Activated T-cell treated with anti-CD3 and anti-CD28 coated beads, Interleukin-2, amount 50 U/mL, for 48 hours (primary cell): ENCODE measurements around the gene ZNF710.

Source experiments
- DNase-seq, 2 experiments: peaks; one replicate each; pipeline ENCODE4 v3.0.0-alpha.2; 2020

Gene ZNF710

DNA sequence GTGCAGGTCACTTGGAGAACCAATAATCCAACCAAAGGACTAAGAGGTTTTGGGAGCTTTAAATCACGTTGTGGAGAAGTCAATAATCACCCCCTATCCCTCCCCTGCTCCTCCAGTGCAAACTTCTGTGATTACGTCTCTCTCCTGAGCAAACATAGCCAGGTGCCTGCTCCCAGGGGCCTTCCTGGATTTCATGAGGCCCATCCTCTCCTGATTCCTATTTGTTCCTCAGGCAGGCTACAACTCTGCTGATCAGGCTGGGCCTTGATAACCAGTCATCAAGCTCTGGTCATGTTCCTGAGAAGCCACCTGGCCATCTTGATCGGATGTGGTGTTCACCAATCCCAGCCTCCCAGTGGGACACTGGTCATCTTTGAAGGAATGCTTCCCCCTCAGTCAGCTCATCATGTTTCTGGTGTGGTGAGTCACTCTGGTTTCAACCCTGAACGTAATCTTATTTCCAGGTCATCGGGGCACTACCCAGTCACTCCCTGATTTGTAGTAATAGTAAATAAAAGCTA, 2.9 kb upstream of the ZNF710 start:
- DNase-seq, result no peak

GRCh38 chr15:89998923-89999675, 2.0 kb upstream of the ZNF710 start:
- no peak for DNase-seq

- DNase-seq, result no peak
Observed at GRCh38 chr15:89999676-90000185, 1.4 kb upstream of the ZNF710 start.

GRCh38 chr15:90000186-90001001, 730 bp upstream of the ZNF710 start:
- peak in 1 of 2 experiments; percentile 41 for DNase-seq

DNA sequence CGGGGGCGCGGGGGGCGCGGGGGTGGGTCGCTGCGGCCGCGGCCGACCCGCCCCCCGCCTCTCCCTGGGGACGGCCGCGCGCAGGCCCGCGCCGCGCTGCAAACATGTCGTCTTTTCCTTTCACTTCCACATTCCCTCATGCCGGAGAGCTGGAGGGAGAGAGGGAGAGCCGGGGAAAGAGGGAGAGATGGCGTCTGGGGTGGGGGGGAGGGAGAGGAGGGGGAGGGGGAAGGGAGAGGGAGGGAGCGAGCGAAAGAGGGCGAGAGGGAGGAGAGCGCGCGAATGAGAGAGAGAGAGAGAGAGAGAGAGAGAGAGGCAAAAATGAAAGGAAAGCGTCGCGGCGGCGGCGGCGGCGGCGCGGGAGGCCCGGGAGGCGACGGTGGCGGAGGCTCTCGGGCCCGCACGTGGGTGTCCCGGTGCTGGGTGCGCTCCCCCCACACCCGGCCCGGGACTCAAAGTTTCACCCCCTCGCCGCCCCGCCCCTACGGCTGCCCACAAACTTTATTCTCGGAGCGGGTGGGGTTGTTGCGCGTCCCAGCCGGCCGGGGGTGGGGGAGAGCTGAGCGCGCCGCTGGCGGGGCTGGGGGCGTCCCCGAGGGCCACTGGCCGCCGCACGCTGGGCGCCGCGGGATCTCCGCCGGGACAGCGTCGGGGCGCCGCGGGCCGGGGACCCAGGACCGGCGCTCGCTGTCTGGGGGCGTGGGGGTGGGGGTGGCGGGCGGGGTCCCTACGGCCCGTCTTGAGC, 731 bp downstream of the ZNF710 start:
- DNase-seq, result peak; percentile 70 to 76

DNA sequence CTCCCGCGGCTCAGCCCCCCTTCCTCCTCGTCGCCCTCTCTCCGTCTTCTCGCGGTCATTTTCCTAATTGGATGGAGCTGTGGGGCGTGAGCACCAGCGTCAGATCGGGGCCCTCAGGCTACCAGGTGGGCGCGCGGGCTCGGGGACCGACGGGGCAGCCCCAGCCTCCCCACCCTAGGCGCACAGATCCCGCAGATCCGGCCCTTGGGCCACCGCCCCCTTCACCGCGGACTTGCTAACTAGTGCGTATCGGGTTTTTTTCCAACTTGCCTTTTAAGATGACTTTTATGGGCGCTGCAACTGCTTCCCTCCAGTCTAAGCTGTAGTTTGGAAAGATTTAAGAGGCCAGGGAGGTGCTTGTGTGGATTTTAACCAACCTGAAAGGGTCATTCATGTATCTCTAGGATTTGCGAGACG, 1.3 kb downstream of the ZNF710 start:
- DNase-seq, result peak; percentile 63 to 68

- DNase-seq, result no peak
Observed at GRCh38 chr15:90003736-90004135, 2.6 kb downstream of the ZNF710 start.

DNA sequence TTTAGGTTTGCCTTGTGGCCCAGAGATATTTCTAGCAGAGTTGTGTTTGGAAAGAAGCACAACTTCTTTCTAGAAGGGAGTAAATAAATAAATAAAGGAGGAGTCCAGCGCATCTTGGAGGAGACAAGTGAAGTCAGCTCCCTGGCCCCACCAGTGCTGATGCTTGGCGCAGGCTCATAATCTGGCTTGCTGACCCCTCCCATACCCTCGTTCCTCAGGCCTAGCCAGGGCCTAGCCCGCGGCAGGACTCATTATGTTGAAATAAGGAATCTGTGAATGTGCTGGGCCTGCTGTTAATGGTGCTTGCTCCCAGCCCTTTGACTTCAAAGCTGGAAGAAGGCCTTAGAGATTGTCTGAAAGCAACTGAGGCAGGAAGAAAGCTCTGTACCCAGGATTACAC, 3.1 kb downstream of the ZNF710 start:
- DNase-seq, result no peak

GRCh38 chr15:90004671-90005070, 3.5 kb downstream of the ZNF710 start:
- peak; percentile 62 to 70 for DNase-seq

DNA sequence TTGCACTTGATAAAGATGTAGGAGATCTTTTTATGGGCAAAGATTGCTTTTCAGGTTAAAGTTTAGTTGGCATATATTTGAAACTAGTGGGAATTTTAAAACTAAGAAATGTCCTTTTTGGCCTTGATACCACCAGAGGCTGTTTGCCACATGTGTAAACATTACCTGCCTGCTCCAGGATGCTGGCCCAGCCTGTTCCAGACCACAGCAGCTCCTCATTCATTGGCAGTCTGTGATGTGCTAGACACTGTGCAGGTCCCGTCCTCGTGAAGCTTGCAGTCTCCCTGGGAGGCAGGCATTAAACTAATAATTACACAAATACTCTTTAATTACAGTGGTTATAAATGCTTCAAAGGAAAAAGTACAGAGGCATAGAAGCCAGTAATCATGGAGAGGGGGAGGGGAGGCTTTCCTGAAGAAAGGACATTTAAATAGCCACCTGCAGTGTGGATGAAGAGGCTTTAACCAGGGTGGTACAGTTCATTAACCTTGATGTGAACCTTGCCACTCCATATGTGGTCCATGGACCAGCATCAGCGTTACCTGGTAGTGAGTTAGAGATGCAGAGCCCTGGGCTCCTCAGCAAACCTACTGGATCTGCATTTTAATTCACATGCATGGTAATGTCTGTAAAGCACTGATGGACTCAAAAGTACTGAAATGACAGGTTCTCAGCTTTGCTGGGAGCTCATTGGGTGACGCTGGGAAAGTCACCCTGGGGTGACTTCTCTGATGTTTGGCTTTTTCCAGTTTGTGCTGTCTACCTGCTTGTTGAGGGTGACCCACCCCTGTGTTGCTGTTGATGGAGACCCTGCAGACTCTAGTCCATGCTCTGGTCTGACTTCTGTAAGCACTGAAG, 5.3 kb downstream of the ZNF710 start:
- DNase-seq, result no peak

DNA sequence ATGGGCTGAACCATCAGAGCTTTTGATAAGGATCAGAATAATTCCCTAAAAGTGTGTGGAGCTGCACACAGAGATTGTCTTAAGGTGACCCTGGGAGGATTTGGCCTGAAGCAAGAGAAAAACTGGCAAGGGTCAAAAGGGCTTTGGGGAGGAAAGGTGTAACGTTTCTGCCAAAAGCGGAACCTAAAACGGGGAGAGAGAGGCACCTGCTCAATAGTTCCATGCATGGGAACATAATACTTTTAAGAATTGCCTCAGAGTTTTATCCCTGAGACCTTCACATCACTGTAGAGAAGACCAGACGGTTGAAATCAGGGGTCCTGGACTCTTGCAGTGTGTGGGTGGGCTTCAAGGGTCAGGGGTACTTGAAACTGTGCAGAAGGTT, 5.9 kb downstream of the ZNF710 start:
- no peak for DNase-seq

DNA sequence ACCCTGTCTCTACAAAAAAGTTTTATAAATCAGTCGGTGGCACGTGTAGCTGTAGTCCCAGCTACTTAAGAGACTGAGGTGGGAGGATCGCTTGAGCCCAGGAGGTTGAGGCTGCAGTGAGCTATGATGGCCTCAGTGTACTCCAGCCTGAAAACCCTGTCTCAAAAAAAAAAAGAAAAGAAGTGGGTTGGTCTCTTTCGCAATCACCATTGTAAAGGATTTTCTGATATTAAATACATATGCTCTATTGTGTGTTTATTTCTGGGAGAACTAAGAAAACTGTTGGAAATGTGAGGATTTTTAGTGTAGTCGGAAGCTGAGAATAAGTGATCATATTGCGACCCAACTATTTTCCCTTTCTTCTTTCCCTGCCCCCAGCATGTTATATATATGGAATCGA, 7.5 kb downstream of the ZNF710 start:
- no peak for DNase-seq

DNA sequence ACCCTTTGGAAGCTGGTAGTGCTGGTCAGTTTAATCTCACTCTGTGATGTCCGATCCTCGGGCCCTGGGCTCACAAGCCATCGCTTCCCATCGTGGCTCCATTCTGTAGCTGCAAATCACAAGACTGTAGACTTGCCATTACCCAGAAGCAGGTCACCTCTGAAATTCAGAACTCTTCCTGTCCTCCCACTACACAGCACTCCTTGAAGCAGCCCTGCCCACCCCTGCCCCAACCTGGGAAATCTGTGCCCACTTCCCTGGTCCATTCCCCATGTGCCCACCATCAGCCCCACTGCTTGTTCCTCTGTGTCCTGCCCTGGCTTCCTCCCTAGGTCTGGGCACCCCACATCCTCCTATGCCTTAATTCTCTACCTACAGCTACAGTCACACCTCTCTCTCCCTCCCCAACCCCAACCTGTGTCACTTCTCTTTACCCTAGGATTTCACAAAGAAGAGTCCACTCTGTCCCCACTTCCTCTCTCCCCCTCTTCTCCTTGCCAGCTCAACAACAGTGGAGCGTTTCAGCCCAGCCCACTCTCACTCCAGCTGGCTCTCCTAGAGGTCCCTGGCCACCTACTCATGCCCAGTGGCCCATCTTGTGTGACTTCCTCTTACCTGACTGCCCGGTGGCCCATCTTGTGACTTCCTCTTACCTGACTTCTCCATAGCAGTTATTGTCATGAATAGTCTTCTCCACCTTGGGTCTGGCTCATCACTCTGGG, 8.3 kb downstream of the ZNF710 start:
- no peak for DNase-seq

GRCh38 chr15:90011705-90012104, 10.6 kb downstream of the ZNF710 start:
- no peak for DNase-seq

DNA sequence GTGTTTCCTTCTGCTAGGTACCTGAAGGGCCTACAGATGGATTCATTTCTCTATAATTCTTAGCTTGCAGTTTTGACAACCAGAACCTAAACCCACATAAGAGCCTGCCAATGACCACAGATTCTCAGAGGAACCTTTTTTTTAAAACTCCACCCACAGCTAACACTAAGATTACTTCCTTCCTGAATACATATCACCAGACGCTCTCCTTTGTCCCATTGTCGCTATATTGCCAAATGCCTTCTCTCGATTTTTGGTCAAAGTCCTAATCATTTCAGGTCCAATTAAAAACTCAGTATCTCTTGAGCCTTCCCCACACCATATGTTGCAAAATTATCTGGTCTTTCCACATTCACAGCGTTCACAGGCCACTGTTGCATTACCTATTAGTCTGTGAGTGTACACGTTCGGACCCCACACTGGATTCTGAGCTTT, 12.4 kb downstream of the ZNF710 start:
- no peak for DNase-seq

DNA sequence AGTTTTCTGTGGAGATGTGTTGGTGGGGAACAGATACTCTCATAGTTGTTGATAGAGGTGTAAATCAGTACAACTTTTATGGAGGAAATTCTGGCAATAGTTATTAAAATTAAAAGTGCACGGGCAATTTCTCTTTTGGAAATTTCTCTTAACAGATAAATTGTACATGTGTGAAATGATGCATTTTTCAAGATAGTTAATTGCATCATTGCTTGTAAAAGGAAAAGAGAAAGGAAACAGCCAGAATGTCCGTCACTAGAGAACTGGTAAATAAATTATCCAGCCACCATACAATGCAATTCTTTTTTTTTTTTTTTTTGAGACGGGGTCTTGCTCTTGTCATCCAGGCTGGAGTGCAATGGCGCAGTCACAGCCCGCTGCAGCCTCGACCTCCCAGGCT, 14.2 kb downstream of the ZNF710 start:
- no peak for DNase-seq

DNA sequence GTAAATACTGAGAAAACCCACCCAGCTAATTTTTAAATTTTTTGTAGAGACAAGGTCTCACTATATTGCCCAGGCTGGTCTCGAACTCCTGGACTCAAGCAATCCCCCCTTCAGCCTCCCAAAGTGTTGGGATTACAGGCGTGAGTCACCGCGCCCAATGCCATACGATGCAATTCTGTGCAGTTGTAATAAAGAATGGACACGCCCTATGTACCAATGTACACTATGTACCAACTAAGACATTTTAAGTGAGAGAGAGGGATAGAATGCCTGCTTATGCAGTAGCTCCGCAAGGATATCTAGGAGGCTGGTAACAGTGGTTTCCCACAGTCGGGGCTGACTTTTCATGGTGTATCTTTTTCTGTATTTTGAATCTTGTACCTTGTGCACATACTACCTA, 14.6 kb downstream of the ZNF710 start:
- DNase-seq, result no peak

DNA sequence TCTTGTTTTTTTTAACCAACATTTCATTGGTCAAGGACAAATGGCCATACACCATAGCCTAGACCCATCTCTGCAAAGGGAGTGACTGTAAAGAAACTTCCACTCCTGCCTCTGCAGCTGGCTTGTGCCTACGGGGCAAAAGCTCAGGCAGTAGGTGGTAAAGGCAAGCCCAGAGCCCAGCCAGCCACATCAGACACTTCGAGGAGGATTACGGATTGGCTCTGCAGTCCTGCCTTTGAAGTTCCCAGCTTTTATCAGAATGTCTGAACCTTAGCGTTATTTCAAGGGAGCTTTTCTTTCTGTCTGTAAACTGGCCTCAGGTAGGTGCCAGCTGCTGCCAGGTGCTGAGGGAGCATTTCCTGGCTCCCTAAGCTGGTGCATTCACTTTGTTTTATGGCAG, 15.6 kb downstream of the ZNF710 start:
- no peak for DNase-seq

DNA sequence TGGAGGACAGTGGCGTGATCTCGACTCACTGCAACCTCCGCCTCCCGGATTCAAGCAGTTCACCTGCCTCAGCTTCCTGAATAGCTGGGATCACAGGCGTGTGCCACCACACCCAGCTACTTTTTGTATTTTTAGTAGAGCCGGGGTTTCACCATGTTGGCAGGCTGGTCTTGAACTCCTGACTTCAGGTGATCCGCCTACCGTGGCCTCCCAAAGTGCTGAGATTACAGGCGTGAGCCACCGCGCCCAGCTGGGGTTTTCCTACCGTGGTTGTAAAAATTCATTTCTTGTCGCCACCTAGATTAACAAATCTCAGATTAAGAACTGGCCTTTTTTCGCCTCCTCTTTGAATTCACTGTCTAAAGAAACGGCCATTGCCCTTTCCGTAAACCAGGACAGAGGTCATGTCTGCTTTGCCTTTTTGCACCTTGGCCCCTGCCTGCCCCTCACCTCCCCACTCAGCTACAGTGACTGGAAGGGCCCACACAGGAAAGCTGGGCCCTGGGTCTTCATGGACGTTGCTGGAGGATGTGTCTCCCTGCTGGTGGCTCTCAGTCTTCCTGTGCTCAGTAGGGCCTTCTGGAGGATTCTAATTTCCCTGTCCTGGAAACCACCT, 17.2 kb downstream of the ZNF710 start:
- DNase-seq, result no peak

- DNase-seq, result no peak
Observed at GRCh38 chr15:90019611-90020010, 18.5 kb downstream of the ZNF710 start.
